ENCODE data around the gene ELAVL4.

The ELAVL4 gene

GRCh38 chr1:50110151-50110550, 1.4 kb downstream of the ELAVL4 start:
- Histone ChIP-seq H3K9me2 (replicated peaks; ENCODE audit: low read depth, low read length) (no peaks in the 10 kb centered on the region), H3K9me3 (ENCODE audit: insufficient read depth, low read depth, low read length) (no peaks in the 10 kb centered on the region), H3K36me3 (ENCODE audit: insufficient read depth, low read length) (no peaks in the 10 kb centered on the region), H4K20me1 (ENCODE audit: insufficient read depth, low read length, poor library complexity, severe bottlenecking) (no peaks in the 10 kb centered on the region), H3K9ac (ENCODE audit: low read depth, low read length, poor library complexity, severe bottlenecking) (no peak overlapping the region), H3K4me3 (ENCODE audit: low read length, poor library complexity, severe bottlenecking) (peak overlapping the region; percentile 63), H2AFZ (ENCODE audit: low read length) (peak overlapping the region; percentile 52), H3F3A (ENCODE audit: low read depth) (no peaks in the 10 kb centered on the region), H3K79me2 (ENCODE audit: insufficient read depth, low read length) (no peaks in the 10 kb centered on the region), H3K27me3 (ENCODE audit: insufficient read depth, low read length, poor library complexity, severe bottlenecking) (no peaks in the 10 kb centered on the region), H3K4me2 (ENCODE audit: low read depth, low read length, poor library complexity, severe bottlenecking) (peak overlapping the region; percentile 74), H3K4me1 (ENCODE audit: insufficient read depth, low read length, poor library complexity, severe bottlenecking) (peaks cover 6% of the 10 kb centered on the region)
- no peak for TF ChIP-seq EZH2phosphoT487 (IDR thresholded peaks at IDR 0.05; ENCODE audit: borderline replicate concordance)
- TF ChIP-seq CTCF (conservative IDR thresholded peaks at IDR 0.05; ENCODE audit: low read length): no peak

DNA sequence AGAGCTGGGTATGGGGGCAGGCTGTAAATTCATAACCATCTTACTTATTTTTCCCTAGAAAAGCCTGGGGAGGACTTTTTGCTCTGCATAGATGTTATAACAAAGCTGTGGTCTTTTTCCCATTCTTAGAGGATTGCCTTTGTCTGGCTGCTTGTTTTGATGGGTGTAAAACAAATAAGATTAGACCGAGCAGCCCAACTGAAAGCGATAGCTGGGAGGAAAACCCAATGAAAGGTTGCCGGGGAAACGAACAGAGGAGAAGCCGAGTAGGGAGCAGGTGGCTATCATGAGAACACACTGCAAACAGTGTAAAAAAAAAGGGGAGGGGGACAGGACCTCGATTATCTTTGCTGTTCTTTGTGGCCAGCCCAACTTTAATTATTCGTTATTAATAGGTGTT, 1.9 kb downstream of the ELAVL4 start:
- peak overlapping the region; percentile 74 for H3K4me2 ChIP-seq (ENCODE audit: low read depth, low read length, poor library complexity, severe bottlenecking)
- no peaks in the 10 kb centered on the region for H3F3A ChIP-seq (ENCODE audit: low read depth)
- H4K20me1 ChIP-seq (ENCODE audit: insufficient read depth, low read length, poor library complexity, severe bottlenecking): no peaks in the 10 kb centered on the region
- no peaks in the 10 kb centered on the region for H3K9me3 ChIP-seq (ENCODE audit: insufficient read depth, low read depth, low read length)
- peaks cover 6% of the 10 kb centered on the region for H3K4me1 ChIP-seq (ENCODE audit: insufficient read depth, low read length, poor library complexity, severe bottlenecking)
- H3K9me2 ChIP-seq (replicated peaks; ENCODE audit: low read depth, low read length): no peaks in the 10 kb centered on the region
- H3K36me3 ChIP-seq (ENCODE audit: insufficient read depth, low read length): no peaks in the 10 kb centered on the region
- peak overlapping the region; percentile 52 for H2AFZ ChIP-seq (ENCODE audit: low read length)
- peak overlapping the region; percentile 63 for H3K4me3 ChIP-seq (ENCODE audit: low read length, poor library complexity, severe bottlenecking)
- TF ChIP-seq CTCF (conservative IDR thresholded peaks at IDR 0.05; ENCODE audit: low read length) (no peak), EZH2phosphoT487 (IDR thresholded peaks at IDR 0.05; ENCODE audit: borderline replicate concordance) (no peak)
- H3K9ac ChIP-seq (ENCODE audit: low read depth, low read length, poor library complexity, severe bottlenecking): no peak overlapping the region
- no peaks in the 10 kb centered on the region for H3K27me3 ChIP-seq (ENCODE audit: insufficient read depth, low read length, poor library complexity, severe bottlenecking)
- no peaks in the 10 kb centered on the region for H3K79me2 ChIP-seq (ENCODE audit: insufficient read depth, low read length)

- Histone ChIP-seq H2AFZ (ENCODE audit: low read length) (no peak overlapping the region), H3K79me2 (ENCODE audit: insufficient read depth, low read length) (no peaks in the 10 kb centered on the region), H3K36me3 (ENCODE audit: insufficient read depth, low read length) (no peaks in the 10 kb centered on the region), H3K27me3 (ENCODE audit: insufficient read depth, low read length, poor library complexity, severe bottlenecking) (no peaks in the 10 kb centered on the region), H3F3A (ENCODE audit: low read depth) (no peaks in the 10 kb centered on the region), H3K9me3 (ENCODE audit: insufficient read depth, low read depth, low read length) (no peaks in the 10 kb centered on the region), H3K4me3 (ENCODE audit: low read length, poor library complexity, severe bottlenecking) (no peak overlapping the region), H4K20me1 (ENCODE audit: insufficient read depth, low read length, poor library complexity, severe bottlenecking) (no peaks in the 10 kb centered on the region), H3K9me2 (replicated peaks; ENCODE audit: low read depth, low read length) (no peaks in the 10 kb centered on the region), H3K9ac (ENCODE audit: low read depth, low read length, poor library complexity, severe bottlenecking) (no peak overlapping the region), H3K4me2 (ENCODE audit: low read depth, low read length, poor library complexity, severe bottlenecking) (no peak overlapping the region), H3K4me1 (ENCODE audit: insufficient read depth, low read length, poor library complexity, severe bottlenecking) (peaks cover 6% of the 10 kb centered on the region)
- TF ChIP-seq EZH2phosphoT487 (IDR thresholded peaks at IDR 0.05; ENCODE audit: borderline replicate concordance): no peak
- TF ChIP-seq CTCF (conservative IDR thresholded peaks at IDR 0.05; ENCODE audit: low read length): no peak
These were observed 2.8 kb downstream of the ELAVL4 start for GRCh38 chr1:50111503-50111902.
